Measurements from ENCODE around the gene ZMAT5.

The ZMAT5 gene

DNA sequence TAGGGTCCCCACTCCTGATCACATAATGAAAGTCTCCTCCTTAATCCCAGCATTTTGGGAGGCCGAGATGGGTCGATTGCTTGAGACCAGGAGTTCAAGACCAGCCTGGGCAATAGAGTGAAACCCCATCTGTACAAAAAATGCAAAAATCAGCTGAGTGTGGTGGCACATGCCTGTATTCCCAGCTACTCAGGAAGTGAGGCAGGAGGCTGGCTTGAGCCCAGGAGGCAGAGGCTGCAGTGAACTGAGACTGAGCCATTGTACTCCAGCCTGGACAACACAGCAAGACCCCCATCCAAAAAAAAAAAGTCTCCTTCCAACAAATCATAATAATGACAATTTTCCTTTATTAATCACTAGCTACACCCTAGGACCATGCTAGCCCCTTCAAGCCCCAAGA lies 15.1 kb downstream of the ZMAT5 start:
- no peak for DNase-seq

DNA sequence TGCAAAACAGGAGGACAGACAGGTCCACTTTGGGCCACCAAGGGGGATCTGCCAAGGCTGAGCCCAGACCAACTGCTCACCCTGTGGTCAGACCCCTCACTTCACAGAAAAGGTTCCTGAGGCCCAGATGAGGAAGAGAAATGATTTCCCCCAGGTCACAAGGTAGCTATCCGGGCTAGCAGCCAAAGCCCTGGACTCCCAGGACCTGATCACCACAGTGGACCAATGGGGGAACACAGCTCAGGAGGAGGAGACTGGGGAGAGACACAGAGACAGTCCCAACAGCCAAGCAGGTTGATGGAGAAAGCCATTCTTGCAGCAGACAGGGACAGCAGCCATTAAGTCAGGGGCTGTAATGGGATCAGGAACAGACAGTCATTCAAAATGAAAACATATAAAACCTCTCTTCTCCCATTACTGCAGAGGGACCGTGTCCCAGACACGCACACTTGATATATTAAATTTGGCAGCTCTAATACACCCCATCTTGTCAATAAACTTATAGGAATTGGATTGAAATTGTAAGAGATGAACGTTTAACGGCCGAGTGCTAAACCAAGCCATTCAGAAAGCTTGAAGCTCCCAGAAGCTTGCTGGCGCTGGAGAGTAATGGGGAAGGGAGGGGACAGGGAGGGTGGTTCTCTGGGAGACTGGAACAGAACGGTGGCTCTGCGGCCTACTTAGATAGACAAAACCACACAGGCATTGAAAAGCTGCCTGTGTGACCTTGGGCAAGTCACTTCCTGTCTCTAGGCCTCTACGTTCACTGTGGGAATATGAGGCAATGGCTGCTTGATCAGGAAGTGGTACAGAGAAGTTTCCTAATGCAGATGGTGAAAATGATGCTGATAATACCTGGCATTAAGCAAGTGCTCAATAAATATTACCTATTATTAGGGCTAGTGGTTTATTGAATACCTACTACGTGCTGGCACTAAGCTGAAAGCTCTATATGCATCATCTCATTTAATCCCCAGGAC lies 16.0 kb downstream of the ZMAT5 start:
- DNase-seq: no peak

DNA sequence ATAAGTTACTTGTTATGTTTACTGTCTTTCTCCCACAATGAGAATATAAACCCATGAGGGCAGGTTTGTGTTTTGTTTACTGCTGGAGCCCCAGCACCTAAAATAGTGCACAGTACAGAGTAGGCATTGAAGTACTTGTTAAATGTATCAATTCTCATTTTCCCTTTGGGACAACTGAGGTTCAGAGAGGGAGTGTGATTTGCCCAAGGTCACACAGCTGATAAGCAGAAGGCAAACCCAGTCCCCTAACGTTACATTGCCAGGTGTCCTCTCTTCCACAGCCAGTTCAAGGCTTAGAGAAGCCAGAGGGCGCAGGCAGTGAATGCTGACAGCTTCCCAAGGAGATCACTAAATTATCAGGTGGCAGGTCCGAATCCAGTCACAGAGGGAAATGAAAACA lies 16.8 kb downstream of the ZMAT5 start:
- DNase-seq: no peak

DNA sequence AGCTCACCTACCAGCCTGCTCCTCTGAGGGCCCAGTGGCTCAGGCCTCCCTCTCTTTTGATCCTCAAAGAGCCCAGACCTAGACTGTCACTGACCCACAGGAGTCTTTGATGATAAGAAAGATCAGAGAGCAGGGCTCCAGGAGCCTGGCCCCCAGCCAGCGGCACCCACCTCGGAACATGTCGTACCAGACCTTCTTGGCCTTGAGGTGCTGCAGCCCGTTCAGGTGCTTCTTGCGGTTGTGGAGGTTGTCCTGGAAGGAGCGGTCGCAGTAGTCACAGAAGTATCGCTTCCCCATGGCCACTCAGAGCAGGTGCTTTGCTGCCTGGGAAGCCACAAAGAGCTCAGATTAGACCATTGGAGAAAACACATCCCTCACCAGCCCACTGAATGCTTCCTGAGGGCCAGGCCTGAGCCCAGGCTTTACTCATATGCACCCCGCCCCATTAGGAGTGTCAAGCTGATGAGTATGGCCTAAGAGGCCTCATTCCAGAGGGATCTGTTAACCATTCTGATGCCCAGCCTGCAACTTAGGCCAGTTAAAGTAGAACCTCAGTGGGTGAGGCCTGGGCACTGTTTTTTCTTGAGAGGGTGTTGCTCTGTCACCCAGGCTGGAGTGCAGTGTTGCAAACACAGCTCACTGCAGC lies 18.4 kb downstream of the ZMAT5 start:
- no peak for DNase-seq

DNA sequence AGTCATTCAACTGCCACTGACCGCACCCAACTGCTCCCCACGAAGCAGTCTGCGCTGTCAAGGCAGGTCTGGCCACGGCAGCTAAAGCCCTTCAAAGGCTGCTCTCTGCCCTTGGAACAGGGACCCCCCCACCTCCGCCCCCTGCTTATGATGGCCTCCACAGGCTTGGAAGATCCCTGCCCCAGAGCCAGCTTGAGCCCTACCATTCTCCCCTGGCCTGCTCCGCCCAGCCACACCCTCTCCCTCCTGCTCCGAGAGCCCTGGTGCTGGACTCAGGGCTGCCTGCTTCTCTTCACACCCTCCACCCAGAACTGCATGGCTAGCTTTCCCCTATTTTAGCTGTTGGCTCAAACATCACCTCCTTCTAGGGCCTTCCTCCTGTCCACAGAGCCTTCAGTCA lies 19.0 kb downstream of the ZMAT5 start:
- no peak for DNase-seq

DNA sequence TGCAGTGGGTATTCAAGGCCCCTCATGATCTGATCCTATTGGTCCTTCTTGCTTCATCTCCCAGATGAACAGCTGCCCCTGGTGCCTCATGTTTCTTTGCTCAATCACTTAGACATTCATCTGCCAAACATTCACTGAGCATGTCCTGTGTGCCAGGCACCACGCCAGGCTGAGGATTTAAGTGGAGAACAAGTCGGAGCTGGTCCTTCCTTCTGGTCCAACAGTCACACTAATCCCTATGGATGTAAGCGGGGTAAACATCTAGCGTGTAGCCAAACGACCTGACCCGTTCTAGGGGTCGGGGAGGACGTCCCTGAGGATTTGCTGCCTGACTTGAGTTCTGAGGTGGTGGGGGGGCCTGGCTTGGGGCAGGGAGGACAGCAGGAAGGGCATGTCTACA lies 21.9 kb downstream of the ZMAT5 start:
- DNase-seq: no peak

DNA sequence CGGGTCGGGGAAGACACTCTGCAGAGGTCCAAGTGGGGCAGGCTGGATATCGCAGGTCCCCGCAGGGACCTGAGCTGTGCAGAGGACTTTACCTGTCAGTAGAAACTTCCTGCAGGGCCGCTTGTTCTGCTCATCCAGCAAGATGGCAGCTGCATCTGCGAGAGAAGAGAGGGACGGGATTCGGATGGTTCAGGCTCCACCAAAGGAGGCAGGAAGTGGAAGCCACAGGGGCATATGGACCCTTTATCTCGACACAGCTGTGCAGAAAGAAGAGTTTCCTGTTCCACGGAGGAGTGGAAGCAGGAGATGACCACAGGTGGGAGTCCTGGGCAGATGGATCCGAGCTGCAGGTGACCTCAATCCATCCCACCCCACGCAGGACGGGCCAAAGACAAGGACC lies 24.5 kb downstream of the ZMAT5 start:
- no peak for DNase-seq

DNA sequence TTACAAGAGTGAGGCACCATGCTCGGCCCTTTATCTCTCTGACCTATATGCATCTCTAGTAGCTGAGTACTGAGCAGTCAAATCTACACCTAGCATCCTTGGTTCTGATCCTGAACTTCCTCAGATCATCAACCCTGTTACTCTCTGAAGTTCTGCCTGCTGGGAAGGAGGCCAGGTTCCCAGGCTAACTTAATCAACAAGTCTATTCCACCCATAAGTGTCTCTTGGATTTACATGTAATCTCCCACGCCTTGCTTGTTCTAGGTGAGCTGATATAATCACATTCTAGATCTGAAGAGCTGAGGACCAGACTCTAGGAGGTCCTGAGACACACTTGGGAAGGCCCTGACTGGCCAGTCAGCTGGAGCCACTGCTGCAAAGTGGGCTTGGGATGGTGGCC lies 24.9 kb downstream of the ZMAT5 start:
- DNase-seq: no peak

DNA sequence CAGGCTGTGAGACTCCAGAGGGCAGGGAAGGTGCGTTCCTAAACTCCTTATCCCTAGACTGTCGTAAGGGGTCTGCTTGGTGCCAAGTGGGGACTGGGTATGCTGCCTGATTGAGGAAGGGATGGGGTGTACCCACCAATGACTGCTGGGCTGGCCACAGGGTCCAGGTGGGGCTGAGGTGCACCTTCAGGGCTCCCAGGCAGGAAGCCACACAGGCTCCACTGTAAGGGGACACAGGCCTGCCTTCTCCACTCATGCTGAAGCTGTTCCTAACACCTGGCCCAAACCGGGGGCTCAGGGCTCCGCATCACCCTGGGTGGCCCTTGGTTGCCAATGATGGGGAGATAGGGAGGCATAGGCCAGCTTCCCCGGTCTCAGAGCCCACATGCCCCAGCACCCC lies 26.6 kb downstream of the ZMAT5 start:
- no peak for DNase-seq

DNA sequence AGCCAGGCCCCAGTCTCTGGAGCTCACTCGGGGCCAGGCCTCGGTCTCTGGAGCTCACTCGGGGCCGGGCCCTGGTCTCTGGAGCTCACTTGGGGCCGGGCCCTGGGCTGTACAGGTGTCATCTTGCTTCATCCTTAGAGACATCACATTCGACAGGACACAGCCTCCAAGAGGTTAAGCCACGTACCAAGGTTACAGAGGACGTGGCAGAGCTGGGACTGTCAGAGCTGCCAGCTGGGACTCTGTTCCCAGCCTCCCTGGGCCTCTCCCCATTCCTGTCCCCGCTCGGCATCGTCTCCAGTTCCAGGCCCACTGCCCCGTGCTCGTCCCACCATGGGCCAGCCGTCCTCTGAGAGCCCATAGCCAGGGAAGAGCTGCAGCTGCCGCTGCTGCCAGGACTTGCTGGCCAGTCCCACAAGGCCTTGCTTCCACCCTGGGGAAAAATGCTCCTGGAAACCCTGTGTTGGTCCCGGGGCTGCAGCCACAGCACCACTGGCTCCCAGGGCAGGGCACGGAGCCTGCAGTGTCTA lies 27.4 kb downstream of the ZMAT5 start:
- no peak for DNase-seq

DNA sequence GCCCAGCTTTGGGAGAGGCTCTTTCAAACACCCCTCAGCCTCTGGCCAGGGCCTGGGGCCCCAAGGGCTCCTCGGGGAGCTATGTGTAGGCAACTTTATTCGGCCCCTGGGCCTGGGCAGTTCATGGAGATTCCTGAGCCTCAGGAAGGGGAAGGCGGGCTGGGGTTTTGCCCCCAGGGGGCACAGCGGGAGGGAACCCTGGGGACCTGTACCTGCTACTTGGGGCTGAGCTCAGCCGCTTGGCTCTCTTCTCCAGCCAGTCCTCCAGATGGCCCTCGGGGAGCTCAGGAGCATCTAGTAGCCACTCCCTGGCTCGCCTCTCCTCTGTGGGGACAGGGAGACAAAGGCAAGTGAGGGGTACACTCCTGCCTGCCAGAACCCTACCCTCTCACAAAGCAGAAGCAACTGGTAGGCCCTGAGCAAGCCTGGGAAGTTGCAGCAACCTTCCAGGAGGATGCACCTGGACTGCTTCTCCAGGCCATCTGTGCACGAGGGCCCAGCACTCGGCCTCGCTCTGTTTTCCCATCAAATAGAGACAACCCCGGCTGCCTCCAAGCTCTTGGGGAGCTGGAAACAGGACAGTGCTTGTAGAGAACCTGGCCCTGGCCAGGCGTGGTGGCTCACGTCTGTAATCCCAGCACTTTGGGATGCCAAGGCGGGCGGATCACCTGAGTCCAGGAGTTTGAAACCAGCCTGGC lies 28.5 kb downstream of the ZMAT5 start:
- DNase-seq: no peak

DNA sequence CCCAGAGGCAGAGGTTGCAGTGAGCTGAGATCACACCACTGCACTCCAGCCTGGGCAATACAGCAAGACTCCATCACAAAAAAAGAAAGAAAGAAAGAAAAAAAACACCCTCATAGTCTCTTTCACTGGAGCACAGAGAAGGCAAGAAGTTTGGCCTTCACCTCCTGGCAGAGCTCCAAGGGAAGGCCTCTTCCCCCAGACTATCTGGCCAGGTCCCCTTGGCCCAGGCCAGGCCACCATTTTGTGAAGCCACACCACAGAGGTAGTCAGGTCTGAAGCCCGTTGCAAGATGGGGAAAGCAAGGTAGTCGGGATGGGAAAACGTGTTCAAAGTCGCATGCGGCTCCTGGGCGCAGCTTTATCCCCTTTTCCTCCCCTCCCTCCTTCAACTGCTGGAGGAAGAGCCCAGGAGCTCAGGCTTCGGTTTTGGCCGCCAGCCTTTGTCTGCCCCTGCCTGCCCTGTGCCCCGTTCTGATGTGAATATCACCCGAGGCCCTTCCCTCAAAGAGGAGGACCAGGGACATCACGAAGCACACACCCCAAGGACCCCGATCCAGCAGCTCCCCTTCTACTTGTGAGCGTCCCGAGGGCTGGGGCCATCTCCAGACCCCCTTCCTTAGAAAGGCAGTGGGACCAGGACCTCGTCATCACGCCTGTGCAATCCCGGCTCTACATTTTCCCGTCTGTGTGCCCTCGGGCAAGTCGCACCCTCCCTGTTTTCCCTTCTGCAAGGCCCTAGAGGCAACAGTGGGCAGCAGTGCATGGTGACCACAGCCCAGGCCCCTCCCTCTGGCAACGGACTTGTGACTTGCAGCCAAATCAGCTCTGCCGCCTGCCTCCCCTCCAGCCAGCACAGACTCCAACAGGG lies 29.3 kb downstream of the ZMAT5 start:
- DNase-seq: no peak

DNA sequence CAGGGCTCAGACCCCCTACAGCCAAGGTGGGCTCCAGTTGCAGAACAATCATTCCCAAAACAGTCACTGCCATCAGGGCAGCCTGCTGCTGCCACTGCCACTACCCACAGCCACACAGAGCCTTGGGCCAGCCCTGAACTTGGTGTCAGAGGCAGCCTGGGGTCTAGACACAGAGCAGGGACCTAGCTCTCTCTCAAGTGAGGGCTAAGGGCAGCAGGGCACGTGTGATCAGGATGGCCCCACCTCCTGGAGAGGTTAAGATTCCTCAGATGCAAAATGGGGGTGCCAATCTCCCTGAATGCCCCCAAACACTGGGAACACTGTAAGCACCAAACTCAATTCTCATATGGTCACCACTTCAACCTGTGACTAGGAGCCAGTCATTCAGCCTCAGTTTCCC lies 31.4 kb downstream of the ZMAT5 start:
- DNase-seq: no peak

DNA sequence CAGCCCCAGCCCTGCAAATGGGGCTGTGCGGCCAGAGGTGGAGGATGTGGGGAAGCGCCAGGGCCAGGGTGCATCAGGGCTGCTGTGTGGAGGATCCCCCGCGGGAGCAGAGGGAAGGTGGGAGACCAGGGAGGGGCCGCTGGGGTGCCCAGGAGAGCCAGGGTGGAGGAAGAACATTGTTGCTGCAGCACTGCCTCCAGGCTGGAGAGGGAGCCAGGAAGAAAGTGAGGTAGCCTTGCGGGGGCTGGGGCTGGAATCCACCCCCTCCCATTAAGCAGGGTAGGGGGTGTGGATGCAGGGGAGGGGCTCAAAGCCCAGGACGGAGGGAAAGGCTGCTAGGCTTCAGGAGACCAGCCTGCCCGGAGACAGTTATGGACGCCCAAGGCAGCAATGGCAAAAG lies 32.0 kb downstream of the ZMAT5 start:
- no peak for DNase-seq

DNA sequence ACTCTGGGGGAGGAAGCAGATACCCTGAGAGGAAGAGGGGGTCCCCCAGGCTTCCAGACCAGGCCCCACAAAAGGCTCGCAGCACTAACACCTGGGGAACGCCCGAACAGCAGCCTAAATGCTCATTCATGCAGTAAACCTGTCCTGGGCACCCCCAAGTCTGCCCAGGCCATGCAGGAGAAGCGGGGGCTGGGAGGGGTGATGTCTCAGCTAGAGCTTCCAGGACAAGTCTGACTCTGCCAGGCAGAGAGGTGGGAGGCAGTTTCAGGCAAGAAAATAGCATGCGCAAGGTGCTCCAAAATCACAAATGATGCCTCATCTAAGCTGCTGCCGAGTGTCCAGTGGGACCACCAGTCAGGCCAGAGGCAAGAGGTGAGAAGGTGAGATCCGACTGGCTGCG lies 32.4 kb downstream of the ZMAT5 start:
- DNase-seq: no peak

DNA sequence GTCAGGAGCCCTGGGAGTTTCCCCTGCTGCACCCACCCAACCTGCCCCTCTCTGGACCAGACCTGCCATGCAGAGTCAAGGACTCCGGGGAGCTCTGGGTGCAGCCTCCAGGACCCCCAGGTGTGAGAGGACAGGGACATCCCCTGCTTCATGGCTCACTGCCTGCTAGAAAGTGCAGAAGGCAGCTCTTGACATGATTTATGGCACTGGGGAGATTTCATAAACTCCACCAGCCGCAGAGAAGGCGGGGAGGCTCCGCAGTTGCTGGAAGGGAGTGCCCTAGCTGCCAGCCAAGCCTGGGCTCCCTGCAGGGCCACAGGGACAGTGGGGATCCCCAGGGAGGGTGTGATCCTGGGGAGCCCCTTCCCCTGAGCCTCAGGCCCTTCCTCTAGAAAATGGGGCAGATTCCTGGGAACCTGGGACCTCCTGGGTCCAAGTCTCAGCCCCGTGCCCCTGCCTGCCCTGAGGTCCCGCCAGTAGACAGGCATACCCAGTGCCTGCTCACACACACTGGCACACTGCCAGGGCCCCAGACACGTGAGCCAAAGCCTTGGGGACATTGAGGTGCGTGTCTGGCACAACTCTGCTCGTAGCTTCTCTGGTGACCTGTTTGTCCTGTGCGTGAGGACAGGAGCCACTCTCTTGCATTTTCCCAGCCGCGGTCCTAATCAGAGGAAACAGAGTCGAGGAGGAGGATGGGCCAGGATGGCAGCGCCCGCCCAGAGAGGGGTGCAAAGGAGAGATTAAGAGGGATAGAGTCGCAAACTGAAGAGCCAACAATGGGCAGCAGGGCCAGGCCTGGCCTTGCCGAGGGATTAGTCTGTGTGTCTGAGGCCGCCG lies 33.2 kb downstream of the ZMAT5 start:
- DNase-seq: peak; percentile 57

DNA sequence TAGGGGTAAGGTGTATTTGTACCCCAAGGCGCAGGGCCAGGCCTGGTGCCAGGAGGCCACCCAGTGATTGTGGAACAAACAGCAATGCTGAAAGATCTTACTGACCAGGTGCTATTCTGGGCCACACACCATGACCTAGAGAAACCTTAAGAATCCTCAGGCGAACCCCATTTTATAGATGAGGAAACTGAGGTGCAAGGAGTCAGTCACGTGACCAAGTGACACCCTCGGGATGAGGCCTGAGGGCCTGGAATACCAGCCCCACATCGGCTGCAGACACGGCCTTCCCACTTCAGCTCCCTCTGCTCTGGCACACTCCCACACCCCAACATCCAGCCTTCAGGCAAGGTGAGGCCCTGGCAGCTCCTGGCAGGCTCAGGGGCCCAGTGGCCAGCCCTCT lies 33.9 kb downstream of the ZMAT5 start:
- DNase-seq: no peak

DNA sequence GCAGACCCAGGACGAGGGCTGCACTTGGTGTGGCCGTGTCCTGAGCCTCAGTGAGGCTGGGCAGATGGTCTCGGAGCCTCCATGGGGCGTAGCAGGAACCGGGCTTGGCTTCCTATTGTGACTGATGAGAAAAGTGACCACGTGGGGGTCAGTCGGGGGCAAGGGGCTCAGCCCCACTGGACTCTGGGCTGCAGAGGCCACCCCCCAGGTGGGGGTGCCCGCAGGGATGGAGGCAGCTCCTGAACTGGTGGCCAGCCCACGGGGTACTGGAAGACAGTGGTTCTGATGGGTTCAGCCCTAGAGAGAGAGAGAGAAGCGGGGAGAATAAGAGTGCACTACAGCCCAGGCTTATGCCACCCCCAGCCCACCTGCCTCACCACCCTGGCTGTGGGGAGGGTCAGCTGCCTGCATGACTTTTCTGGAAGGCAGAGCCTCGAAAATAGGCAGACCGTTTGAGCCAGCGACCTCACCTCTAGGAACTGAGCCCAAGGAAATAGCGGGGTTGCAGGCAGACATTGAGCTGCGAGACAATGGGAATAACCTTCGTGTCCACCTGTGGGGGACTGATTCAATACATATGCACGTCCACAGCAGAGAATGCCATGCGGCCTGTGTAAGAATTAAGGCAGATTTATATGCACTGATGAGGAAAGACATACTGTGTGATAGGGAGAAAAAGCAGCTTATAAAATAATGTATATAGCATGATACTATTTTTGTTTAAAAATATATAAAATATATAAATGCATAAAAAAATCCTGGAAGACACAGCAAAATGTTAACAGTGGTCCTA lies 35.6 kb downstream of the ZMAT5 start:
- no peak for DNase-seq

DNA sequence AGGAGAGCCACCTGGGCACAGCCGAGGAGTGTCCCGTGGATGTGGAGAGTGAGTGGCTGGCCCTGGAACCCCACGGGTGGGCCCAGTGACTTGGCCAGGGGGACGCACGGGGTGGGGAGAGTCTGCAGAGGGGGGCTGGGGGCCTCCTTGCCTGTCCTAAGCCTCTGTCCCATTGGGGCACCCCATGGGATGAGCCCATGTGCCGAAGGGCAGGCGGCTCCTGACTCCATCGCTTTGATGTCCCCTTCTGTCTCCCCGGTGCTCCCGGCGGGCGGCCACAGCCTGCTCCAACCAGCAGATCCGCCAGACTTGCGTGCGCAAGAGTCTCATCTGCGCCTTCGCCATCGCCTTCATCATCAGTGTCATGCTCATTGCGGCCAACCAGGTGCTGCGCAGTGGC lies 37.6 kb downstream of the ZMAT5 start:
- DNase-seq: no peak

DNA sequence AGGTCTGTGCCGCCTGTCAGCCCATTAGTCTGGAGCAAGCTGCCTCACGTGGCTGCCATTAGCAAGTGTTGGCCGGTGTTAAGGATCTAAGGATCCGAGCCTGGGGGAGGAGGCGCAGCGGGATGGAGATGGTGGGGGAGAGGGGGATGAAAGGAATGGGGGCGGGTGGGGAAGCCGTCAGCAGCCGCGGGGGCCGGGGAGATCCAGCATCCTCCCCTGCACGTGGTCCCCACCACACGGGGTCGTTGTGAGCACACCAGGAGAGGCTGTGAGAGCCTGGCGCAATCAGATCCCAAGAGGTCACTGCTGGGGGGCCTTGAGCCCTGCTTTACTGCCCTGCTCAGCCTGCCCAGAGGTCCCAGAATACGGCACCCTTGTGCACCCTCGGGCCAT lies 39.7 kb downstream of the ZMAT5 start:
- DNase-seq: no peak
